Suprapubic skin (tissue), 4 donors: ENCODE measurements around the gene AMOTL1.

Source experiments
- POLR2A ChIP-seq, 2 donors: fragments of 450-650 bp; IDR thresholded peaks; one replicate each; pipeline ENCODE4 v1.6.1; 2017; ENCODE audit warnings: antibody characterized with exemption in 2 of 2, mild to moderate bottlenecking in 2 of 2, moderate library complexity in 2 of 2
- POLR2AphosphoS5 ChIP-seq, 3 donors: sonication (generic); formaldehyde crosslinking; IDR thresholded peaks; one replicate each; pipeline ENCODE4 v1.6.1; 2017; ENCODE audit warnings: antibody characterized with exemption in 3 of 3
- TF ChIP-seq, protein P1 (sequence below), 2 donors: fragments of 200-600 bp in 1 of 2; fragments of 450-650 bp in 1 of 2; sonication (generic) in 1 of 2; IDR thresholded peaks; one replicate each; pipeline ENCODE4 v1.5.1; 2016 to 2019; ENCODE audit warnings: antibody characterized with exemption in 2 of 2, mild to moderate bottlenecking in 1 of 2, moderate library complexity in 1 of 2

DNA sequence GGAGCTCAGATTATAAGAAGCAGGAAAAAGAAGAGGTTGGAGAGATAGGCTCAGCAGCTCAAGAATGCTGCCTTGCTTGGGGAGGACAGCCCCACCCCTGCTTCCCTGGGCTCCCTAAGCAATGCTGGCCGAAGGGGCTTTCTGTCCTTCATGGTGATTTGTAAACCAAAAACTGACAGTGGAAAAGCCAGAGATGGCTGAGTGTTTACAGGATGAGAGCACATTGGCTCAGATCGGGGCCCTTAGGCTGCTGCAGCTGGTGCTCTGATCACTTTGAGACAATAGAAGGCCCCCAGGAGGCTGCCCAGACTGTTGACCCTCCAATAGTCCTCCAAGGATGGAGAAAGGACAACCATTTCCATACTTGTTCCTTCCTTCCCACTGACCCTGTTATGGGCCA lies 28.8 kb upstream of the AMOTL1 start:
- TF ChIP-seq, protein P1, sequence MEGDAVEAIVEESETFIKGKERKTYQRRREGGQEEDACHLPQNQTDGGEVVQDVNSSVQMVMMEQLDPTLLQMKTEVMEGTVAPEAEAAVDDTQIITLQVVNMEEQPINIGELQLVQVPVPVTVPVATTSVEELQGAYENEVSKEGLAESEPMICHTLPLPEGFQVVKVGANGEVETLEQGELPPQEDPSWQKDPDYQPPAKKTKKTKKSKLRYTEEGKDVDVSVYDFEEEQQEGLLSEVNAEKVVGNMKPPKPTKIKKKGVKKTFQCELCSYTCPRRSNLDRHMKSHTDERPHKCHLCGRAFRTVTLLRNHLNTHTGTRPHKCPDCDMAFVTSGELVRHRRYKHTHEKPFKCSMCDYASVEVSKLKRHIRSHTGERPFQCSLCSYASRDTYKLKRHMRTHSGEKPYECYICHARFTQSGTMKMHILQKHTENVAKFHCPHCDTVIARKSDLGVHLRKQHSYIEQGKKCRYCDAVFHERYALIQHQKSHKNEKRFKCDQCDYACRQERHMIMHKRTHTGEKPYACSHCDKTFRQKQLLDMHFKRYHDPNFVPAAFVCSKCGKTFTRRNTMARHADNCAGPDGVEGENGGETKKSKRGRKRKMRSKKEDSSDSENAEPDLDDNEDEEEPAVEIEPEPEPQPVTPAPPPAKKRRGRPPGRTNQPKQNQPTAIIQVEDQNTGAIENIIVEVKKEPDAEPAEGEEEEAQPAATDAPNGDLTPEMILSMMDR (IDR thresholded peaks at IDR 0.05), result no peak
- TF ChIP-seq POLR2AphosphoS5 (IDR thresholded peaks at IDR 0.05) (no peak), POLR2A (IDR thresholded peaks at IDR 0.05) (no peak)
